Kidney epithelial cell (primary cell): Measurements from ENCODE around the gene NINL. TPM values are rescaled to one million over a fixed set of nuclear protein-coding genes. Genes with fewer than 3 reads are reported as not detected.
"Not testable (repeated sequence)": the region's sequence is repeated elsewhere in the genome, so short reads cannot be mapped to it uniquely, and the experiment has no call there.

Experiments
- DNase-seq: peaks from one replicate; pipeline ENCODE4 v3.0.0-alpha.2; 2010; ENCODE audit warnings: low read depth
- H3K27me3 ChIP-seq: 2 replicates; pipeline ENCODE4 v1.6.0; 2011; ENCODE audit warnings: low read length; ENCODE audit not compliant: control insufficient read depth, insufficient read depth
- H3K36me3 ChIP-seq: 2 replicates; pipeline ENCODE4 v1.5.1; 2011; ENCODE audit warnings: low read length; ENCODE audit not compliant: control insufficient read depth, insufficient read depth
- H3K4me3 ChIP-seq: 2 replicates; pipeline ENCODE4 v1.5.1; 2011; ENCODE audit warnings: low read depth, mild to moderate bottlenecking, control low read depth, low read length
- CTCF ChIP-seq: IDR thresholded peaks from 2 replicates; pipeline ENCODE4 v1.5.1; 2011; ENCODE audit warnings: mild to moderate bottlenecking, moderate library complexity, low read length, control low read depth, inconsistent platforms; ENCODE audit not compliant: insufficient read depth, poor library complexity, severe bottlenecking
- total RNA-seq: library from RNA; depleted of rRNA; stranded (reverse); fragments of >200 nt; gene quantifications from 2 replicates; pipeline ENCODE4 v1.2.3, GENCODE V29; 2015

The NINL gene
- total RNA-seq, 1 donor from 2014 or later, result 19.6 TPM

GRCh38 chr20:25477014-25477882 lies 108.1 kb downstream of the NINL start:
- no peak for DNase-seq
- no peak overlapping the region for H3K4me3 ChIP-seq

GRCh38 chr20:25476106-25477013 lies 109.0 kb downstream of the NINL start:
- Histone ChIP-seq H3K27me3 (no peaks in the 10 kb centered on the region), H3K4me3 (no peak overlapping the region), H3K36me3 (no peaks in the 10 kb centered on the region)
- DNase-seq, result no peak
- TF ChIP-seq CTCF, result no peak

More at GRCh38 chr20:25477014-25477882, 108.1 kb downstream of the NINL start:
- TF ChIP-seq CTCF, result no peak
- no peaks in the 10 kb centered on the region for H3K27me3 ChIP-seq
- H3K36me3 ChIP-seq, result no peaks in the 10 kb centered on the region

GRCh38 chr20:25473297-25473696 lies 112.0 kb downstream of the NINL start:
- not testable (repeated sequence) for H3K4me3 ChIP-seq, H3K36me3 ChIP-seq, H3K27me3 ChIP-seq, DNase-seq

GRCh38 chr20:25471020-25471419 lies 114.3 kb downstream of the NINL start:
- no peaks in the 10 kb centered on the region for H3K27me3 ChIP-seq
- TF ChIP-seq CTCF, result no peak

GRCh38 chr20:25470045-25470444 lies 115.3 kb downstream of the NINL start:
- H3K27me3 ChIP-seq, result no peaks in the 10 kb centered on the region
- peak; percentile 60 for TF ChIP-seq CTCF
- peaks cover 2% of the 10 kb centered on the region for H3K36me3 ChIP-seq
- H3K4me3 ChIP-seq, result no peak overlapping the region
- DNase-seq, result no peak

More at GRCh38 chr20:25471020-25471419, 114.3 kb downstream of the NINL start:
- DNase-seq, result no peak
- H3K36me3 ChIP-seq, result peaks cover 2% of the 10 kb centered on the region
- H3K4me3 ChIP-seq, result no peak overlapping the region

- no peak overlapping the region for H3K4me3 ChIP-seq
Observed at GRCh38 chr20:25469558-25469957, 115.8 kb downstream of the NINL start.

More at GRCh38 chr20:25469558-25469957, 115.8 kb downstream of the NINL start:
- no peak for DNase-seq
- no peaks in the 10 kb centered on the region for H3K27me3 ChIP-seq
- TF ChIP-seq CTCF, result no peak
- peaks cover 2% of the 10 kb centered on the region for H3K36me3 ChIP-seq
